ENCODE measurements around the gene ZNF485. TPM values are rescaled to one million over a fixed set of nuclear protein-coding genes. Genes with fewer than 3 reads are reported as not detected.

ZNF485 gene
- total and polyA plus RNA-seq, 10 of the 15 experiments (the other 5 are each of a cell fraction or from before 2014, with no cell fraction given) = 3.2 to 7.6 (median 5.1) TPM

GRCh38 chr10:43574001-43574892 lies 32.0 kb upstream of the ZNF485 start, which contains the start of gene ZNF239 (continued):
- TF ChIP-seq ZBTB4 (CRISPR knock-in tag; IDR thresholded peaks at IDR 0.05) (no peak), NFXL1 (IDR thresholded peaks at IDR 0.05; ENCODE audit: borderline replicate concordance) (no peak), NBN (IDR thresholded peaks at IDR 0.05) (no peak), MTA3 (IDR thresholded peaks at IDR 0.05; ENCODE audit: borderline replicate concordance, low read length) (no peak), ELK1 (IDR thresholded peaks at IDR 0.05; ENCODE audit: low read depth, low read length) (peak; percentile 66; the same call in 1 of the 2 replicates), HDGF (IDR thresholded peaks at IDR 0.05) (no peak), E4F1 (IDR thresholded peaks at IDR 0.05; ENCODE audit: borderline replicate concordance, partially characterized antibody) (no peak), ZNF274 (IDR thresholded peaks at IDR 0.05; ENCODE audit: insufficient read depth, insufficient read length) (no peak), ZNF384 (IDR thresholded peaks at IDR 0.05; ENCODE audit: borderline replicate concordance, low read depth, low read length) (no peak), SMAD5 (IDR thresholded peaks at IDR 0.05; ENCODE audit: low read depth) (no peak), TARDBP (IDR thresholded peaks at IDR 0.05; ENCODE audit: borderline replicate concordance) (no peak), SREBF1 (IDR thresholded peaks at IDR 0.05; ENCODE audit: low read length) (no peak), ZBTB33 (IDR thresholded peaks at IDR 0.05) (no peak), USF2 (IDR thresholded peaks at IDR 0.05; ENCODE audit: borderline replicate concordance, low read depth, low read length) (no peak), FOXM1 (IDR thresholded peaks at IDR 0.05; ENCODE audit: low read depth, low read length) (no peak), HDAC2 (IDR thresholded peaks at IDR 0.05) (no peak), ZNF24 (IDR thresholded peaks at IDR 0.05) (no peak), CREB1 (IDR thresholded peaks at IDR 0.05; ENCODE audit: low read depth) (no peak), E2F4 (IDR thresholded peaks at IDR 0.05; ENCODE audit: low read depth, low read length) (no peak)
